H1 (cell line): ENCODE data around the gene GPR34. TPM values are rescaled to one million over a fixed set of nuclear protein-coding genes. Genes with fewer than 3 reads are reported as not detected.

Source experiments
- BACH1 ChIP-seq: IDR thresholded peaks from 2 replicates; pipeline ENCODE4 v1.6.1; 2012; ENCODE audit warnings: low read length, improper control_type of control experiment
- NANOG ChIP-seq: IDR thresholded peaks from 2 replicates; pipeline ENCODE4 v1.6.1; 2011; ENCODE audit warnings: low read length, low read depth, mild to moderate bottlenecking, inconsistent platforms; ENCODE audit not compliant: insufficient read depth, poor library complexity, severe bottlenecking
- RNF2 ChIP-seq: fragments of 200-900, 300-1000 bp; sonication (generic); IDR thresholded peaks from 2 replicates; pipeline ENCODE4 v1.7.1; 2016; ENCODE audit warnings: borderline replicate concordance, low read depth, mild to moderate bottlenecking, antibody characterized with exemption, low read length; ENCODE audit not compliant: poor library complexity, severe bottlenecking; ENCODE audit errors: missing control alignments
- polyA plus RNA-seq, 7 experiments: library from polyadenylated mRNA; depleted of rRNA in 3 of 7; stranded (reverse) in 5 of 7; unstranded in 2 of 7; fragments of >200 nt in 5 of 7; fragments of 200-250 nt in 2 of 7; gene quantifications; 1 replicate in 5 of 7; 2 replicates in 1 of 7; 4 replicates in 1 of 7; pipeline versions ENCODE4 v1.2.1 to v1.2.3, GENCODE V29; 2011 to 2013; ENCODE audit warnings: missing spikeins in 2 of 7, mixed read lengths in 2 of 7
- total RNA-seq: library from RNA; stranded (reverse); fragmentation: NEBNext Ultra II Directional; extraction: Animal tissue kit (Norgen Biotek cat#: 25700); gene quantifications from 2 replicates; pipeline ENCODE4 v1.2.1, GENCODE V29; 2021

The GPR34 gene
- total and polyA plus RNA-seq, 2 of the 8 experiments (the other 6 are each of a cell fraction or from before 2014, with no cell fraction given): not detected

DNA sequence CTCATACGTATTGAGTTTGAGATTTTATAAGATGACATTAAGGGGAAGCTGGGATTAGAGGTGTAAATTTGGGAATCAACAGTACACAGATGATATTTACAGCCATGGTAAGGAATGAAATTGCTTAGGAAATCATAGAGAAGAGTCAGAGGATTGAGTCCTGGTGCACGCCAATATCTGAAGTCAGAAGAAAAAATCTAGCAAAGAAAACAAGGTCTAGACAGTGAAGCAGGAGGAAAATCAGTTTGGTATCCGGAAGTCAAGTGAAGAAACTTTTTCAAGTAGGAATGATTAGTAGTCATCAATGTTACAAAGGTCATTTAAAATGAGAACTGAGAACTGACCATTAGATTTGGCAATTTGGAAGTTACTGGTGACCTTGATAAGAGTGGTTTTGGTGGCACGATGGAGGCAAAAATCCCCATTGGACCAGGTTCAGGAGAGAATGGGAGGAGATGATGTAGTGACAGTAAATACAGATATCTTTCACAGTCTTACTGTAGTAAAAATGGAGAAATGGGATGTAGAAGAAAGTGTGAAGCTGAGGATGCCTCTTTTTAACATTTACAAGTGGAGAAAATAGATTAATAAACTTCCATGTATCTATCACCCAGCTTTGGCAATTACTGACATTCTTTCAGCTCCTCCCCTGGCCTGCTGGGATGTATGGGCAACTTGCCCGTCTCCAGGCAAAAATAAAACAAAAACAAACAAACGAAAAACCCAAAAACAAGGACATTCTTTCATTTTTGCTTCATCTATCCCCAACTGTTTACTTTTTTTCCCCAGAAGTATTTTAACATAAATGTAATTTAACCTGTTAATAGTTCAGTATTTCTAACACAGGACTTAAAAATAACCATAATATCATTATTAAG lies 11.4 kb upstream of the GPR34 start (continued):
- no peak for TF ChIP-seq BACH1
- TF ChIP-seq NANOG: no peak
- no peak for TF ChIP-seq RNF2
- TF ChIP-seq, all 59 proteins: peak for 0
